Bone marrow (tissue), 2 donors: ENCODE data around the gene TMEM39A.

Source experiments
- DNase-seq, 2 donors: peaks; one replicate each; lab custom pipeline; 2025; lab: John Stamatoyannopoulos, UW

Gene TMEM39A

DNA sequence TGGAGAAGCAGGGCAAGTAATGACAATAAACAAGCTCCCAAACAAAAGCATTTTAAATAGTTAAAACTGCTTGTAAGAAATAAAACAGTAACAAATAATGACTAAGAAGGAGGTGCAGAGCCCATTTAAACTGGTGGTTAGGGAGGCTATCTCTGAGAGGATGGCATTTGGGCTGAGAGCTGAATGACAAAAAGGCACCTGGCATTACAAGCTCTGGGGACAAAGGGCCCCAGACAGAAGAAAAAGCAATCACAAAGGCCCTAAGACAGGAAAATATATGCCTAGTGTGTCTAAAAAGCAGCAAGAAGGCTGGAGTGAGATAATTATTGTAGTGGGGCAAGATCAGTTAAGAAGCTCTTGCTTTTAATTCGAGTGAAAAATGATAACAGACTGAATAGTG, 9.6 kb downstream of the TMEM39A start:
- DNase-seq, result no peak

DNA sequence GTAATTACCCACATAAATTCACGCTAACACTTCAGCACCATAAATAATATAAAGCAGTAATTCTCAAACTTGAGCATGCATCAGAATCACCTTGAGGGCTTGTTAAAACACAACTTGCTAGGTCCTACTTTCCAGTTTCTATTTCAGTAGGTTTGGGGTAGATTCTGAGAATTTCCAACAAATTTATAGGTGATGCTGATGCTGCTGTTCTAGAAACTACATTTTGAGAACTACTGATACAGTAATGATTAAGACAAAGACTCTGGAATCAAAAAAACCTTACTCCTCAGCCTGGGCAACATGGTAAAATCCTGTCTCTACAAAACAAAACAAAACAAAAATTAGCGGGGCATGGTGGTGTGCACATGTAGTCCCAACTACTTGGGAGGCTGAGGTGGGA, 18.8 kb downstream of the TMEM39A start:
- DNase-seq, result no peak

DNA sequence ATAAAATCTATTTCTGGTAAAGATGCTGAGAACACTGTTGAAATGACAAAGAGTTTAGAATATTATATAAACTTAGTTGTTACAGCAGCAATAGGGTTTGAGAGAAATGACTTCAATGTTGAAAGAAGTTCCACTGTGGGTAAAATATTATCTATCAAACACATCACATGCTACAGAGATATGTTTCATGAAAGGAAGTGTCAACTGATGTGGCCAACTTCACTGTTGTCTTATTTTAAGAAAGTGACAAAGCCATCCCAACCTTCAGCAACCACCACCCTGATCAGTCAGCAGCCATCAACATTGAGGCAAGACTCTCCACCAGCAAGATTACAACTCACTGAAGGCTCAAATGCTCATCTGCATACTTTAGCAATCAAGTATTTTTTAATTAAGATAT, 20.2 kb downstream of the TMEM39A start:
- no peak for DNase-seq

DNA sequence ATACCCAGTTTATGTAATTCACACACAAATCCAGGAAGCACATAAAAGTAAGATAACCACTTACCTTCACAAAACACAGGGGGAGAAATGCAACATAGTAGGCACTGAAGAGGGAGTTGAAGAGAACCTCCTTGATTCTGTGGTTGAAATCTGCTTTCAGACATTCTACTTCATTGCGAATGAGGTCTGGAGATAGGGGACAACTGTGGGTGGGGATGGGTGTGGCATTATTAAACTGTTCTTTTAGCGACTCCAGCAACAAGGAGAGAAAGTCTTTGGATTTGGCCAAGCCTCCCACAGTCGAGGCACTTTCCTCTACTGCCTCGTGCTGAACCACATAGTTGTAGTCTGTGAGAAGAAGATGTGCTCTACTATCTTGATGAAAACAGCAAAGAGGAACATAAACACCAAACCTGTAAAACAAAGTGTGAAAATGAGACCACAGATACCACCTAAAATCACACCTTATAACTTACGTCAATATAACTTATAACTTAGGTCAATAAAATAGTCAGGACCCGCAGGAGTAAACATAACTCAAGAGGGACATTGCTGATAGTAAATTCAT, 25.6 kb downstream of the TMEM39A start:
- no peak for DNase-seq

DNA sequence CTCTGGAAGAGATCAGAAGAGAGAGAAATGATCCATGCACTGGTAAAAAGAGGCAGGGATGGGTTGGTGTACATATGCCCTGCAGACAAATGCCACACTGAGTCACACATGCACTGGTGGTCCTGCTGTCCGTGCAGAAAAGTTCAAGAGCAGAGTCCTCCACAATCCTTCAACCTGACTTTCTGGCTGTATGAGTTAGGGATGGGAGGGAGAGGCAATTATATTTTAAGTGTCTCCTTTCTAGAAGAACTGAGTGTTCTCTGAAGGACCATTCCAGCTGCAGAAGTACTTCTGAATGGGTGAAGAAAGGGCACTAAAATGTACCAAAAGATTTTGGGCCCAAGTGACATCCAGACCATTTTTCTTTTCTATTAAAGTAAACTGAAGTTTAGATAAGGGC, 26.4 kb downstream of the TMEM39A start:
- DNase-seq, result no peak

DNA sequence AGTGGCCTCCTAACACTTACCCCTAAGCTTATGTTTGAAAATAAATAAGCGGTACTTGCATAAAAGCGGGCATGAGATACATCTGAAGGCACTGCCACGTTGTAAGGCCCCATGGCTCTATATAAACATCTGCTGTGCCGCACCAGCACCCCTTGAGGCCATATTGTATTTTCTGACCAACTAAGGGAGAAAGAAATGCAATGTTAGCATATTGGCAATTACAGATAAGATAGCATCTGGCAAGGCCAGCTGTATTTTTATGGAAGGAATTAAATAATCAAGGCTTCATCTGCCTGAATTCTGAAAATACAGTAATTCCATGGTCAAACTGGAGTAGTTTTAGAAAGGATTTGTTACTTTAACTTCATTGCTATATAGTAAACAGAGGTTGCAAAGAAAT, 28.7 kb downstream of the TMEM39A start:
- DNase-seq, result no peak

DNA sequence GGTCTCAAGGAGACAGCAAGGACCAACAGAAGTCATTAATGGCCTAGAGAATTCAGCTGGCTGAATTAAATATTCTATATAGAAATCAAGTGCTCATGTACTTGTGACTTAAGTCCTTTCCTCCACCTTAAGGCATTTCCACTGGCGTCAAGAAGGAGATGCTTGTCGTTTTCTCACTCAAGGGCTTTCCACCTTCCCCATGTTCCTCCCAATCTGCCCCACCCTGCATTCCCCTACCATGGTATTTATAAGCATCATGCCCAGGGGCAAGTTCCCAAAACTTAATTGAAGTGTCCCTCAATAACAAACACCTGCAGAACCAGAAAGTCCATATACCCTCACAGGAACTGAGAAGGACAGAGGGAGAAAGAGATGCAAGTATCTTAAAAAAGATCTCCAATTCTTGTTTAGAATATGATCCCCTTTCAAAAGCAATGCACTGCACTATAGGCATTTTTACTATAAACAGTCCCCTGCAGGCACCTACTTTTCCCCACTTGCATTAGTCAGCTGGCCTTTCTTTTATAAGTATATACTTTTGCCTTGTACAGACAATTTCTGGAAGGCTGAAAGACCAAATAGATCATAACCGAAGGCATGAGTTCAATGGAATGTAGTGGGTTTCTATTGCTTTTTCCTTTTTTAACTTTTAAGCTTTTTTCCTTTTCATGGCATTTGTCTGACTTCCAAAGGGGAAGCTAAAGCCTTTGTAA, 29.6 kb downstream of the TMEM39A start:
- DNase-seq, result no peak

DNA sequence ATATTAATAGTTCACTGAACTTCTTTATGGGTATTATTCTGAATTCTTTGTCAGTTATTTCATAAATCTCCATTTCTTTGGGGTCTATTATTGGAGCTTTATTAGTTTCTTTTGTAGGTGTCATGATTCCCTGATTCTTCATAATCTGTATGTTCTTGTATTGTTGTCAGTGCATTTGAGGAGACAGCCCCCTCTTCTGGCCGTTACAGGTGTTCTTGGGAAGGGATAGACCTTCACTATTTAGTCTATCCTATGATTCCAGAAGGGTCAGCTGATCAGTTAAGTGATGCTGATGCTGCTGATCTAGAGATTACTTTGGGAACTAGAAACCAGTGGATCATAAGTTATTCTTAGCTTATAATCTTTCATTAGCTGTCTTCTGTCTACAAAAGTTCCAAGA, 34.9 kb downstream of the TMEM39A start:
- DNase-seq, result no peak

DNA sequence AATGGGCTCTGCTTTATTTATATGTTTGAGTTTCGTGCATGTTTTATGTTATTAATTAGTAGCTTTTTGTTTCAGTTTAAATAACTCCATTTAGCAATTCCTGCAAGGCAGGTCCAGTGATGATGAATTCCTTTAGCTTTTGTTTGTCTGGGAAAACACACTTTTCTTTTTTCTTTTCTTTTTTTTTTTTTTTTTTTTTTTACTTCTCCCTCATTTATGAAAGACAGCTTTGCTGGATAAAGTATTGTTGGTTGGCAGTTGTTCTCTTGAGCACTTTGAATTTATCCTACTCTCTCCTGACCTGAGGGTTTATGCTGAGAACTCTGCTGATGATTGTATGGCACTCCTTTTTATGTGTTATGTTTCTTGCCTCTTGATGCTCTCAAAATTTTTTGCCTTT, 35.7 kb downstream of the TMEM39A start:
- DNase-seq, result no peak

DNA sequence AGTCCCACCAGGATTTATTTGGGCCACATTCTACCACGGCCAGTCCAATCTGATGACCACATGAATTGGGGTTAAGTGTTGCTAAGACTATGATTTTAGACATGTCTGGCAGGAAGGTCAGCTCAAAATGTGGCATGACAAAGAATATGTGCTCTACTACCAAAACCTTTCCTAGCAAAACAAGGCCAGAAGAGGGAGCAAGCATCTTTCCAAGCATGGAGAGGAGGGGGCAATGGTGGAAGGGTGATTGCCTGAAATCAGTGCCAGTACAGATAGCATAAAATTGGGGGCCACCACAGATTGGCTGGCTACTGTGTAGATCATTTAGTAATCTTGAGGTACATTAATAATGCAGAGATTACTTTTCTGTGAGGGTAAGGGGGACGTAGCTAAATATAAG, 43.2 kb downstream of the TMEM39A start:
- no peak for DNase-seq

DNA sequence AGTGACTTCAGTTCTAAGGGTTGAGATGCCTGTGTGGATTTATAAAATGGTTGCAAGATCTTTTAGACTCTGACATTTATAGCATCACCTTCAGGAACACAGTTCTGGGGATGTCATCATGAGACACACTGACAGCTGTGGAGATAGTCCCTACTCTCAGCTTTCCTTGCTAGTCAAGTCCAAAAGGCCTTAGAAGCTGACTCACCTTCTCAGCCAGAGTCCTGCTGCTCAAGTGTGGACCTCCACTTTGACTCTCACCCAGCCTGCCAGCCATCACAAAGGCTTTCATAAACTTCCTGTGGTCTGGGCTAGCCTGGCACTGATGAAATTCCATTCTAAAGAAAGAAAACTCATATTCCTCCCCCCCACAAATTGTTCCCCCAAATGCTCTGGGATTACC, 44.8 kb downstream of the TMEM39A start:
- no peak for DNase-seq

DNA sequence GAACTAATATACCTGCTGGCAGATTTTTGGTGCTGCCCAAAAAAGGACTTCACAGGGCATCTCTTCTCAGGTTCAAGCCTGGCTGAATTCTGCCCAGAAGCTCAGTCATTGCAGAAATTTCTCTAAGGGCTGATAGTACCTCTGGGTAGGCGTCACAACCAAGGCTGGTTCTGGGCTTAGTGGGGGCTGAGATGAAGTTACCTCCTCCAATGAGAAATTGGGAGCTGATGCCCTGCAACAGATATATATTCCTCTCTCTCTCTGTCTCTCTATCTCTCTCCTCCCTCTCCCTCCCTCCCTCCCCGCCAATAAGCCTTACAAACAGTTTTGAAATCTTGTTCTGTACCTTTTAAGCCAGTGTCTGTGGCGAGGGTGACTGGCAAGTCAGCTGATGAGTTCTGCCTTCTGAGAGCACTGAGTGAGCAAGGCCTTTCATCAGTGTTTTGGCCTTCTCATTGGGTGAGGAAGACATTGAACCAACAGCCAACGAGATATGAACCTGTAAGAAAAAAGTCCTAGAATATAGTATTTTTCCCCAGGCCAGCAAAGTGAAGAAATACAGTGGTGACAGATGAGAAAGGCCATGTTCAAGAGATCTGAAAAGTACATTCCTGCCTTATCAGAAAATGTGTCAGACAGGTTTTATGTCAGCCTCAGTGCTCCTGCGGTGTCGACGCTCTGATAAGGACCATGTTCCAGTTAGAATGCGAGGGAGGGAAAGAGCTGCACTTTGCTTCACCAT, 45.5 kb downstream of the TMEM39A start:
- DNase-seq, result no peak

DNA sequence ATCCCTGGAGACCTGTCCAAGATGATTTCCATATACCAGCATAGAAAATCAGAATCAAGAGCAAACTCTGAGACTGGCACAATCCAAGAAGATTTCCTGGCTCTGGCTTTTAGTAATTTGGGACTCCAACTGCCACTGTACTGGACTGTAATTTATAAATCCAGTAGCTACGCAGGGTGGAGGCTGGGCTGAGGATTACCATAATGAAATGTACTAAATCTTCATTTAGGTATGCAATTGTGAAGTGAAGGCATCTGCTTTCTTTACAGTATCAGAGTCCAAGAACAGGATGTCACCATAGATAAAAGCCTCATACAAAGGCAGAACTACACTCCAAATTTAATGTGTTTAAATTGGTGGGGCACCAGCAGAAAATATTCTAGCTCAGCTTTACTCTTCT, 46.5 kb downstream of the TMEM39A start:
- DNase-seq, result no peak

DNA sequence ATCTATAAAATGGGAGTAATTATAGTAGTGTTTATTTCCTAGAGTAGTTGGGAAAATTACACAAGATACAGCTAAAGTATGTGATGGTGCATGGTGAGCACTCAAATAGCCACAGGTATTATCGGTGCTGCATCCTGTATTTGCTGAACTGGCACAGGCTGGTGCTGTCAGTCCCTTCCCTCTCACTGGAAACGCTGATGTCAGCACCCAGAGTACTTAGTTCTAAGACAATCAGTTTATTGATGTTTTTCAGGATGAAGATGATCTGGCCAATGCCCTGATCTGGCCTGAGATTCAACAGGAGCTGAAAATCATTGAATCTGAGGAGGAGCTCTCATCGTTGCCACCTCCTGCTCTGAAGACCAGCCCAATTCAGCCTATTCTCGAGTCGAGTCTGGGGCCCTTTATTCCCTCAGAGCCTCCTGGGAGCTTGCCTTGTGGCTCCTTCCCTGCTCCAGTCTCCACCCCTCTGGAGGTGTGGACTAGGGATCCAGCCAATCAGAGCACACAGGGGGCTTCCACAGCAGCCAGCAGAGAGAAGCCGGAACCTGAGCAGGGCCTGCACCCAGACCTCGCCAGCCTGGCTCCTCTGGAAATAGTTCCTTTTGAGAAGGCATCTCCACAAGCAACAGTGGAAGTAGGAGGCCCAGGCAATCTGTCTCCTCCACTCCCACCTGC, 49.7 kb downstream of the TMEM39A start:
- no peak for DNase-seq

DNA sequence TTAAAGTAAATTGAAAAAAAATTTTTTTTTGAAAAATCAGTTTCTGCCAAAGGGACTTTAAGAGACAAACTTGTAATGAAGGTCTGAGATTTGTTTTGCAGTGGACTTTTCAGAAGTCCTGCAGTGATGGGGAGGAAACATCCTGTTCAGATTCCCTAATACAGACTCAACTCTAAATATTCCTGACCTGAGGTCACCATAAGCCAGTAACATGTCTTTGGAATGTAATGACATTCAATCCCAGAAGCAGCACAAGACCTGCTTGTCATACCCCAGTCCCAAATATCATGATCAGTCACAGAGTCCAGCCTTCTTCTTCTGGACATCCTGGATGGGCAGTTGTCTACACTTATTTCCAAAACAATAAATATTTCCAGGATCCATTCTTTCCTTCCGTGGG, 53.6 kb downstream of the TMEM39A start:
- DNase-seq, result no peak

DNA sequence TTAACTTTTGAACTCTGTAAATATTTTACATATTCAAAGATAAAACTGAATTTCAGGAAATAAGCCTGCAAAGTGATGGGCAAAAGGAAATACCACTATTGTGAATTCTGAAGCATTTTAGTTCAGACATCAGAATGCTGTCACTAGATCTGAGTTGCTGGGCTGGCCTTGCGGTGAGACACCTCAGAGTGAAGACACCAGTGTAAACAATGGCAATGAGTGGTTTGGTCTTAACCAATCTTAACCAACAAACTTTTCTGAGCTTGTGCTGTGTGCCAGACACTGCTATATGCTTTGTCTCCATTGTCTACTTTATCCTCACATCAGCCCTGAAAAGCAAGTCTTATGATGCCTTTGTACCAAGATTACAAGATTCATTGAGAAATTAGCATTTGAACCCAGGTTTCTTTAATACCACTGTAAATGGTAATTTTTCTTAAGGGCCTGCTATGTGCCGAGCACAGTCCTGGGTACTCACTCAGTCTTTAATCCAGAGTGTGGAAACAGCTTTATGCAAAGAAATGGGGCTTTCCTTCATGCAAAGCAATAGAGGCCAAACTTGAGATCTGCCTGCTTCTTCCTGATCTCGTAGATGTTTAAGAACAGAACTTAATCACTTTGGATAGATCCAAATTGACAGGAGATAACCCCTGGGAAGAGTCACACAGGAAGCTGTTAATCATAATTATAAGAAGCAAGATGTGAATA, 55.0 kb downstream of the TMEM39A start:
- DNase-seq, result no peak

DNA sequence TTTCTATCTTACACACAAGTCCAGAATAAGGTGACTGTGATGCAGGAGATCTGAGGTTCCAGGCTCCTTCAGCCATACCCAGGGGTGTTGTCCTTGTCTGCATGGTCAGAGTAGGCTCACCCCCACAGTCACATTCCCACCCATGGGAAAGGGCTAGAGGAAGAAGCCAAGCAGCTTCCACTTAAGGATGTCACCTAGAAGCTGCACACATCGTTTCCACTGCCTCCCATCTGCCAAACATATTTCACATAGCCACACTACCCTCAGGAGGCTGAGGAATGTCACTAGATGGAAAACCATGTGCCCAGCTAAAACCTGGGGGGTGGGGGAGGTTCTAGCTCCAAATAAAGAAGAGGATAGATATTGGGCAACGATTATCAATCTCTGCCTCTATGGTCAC, 58.1 kb downstream of the TMEM39A start:
- no peak for DNase-seq

DNA sequence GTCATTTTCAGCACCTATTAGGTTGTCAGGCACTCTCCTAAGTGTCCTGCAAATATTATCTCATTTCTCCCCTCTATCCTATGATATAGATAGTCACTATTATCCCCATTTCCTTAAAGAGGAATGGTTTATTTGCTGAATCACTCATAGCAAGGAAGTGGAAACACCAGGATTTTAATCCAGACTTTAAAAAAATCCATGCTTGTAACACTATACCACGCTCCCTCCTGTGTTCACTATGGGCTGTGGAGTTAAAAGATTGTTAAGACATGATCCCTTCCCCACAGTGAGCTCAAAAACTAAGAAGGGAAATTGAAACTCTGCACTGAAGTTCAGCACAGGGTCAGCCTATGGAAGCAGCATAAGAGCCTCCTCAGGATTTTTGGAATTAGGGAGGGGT, 60.2 kb downstream of the TMEM39A start:
- DNase-seq, result no peak

DNA sequence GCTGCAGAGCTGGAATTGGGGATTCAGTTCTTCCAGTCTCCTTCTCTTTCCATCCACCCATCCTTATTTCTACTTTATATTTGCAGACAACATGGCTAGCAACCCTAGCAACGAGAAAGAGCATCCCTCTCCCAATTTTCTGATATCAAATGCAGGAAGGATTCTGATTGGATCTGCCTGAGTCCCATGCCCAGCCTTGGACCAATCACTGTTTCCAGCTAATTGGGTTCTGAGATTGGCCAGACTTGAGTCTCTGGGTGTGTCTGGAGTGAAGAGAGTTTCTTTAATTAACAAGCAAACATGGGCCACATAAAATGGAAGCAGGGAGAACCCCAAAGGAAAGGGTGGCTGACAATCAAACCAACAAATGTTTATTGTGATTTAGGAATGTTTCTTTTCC, 60.6 kb downstream of the TMEM39A start:
- no peak for DNase-seq

DNA sequence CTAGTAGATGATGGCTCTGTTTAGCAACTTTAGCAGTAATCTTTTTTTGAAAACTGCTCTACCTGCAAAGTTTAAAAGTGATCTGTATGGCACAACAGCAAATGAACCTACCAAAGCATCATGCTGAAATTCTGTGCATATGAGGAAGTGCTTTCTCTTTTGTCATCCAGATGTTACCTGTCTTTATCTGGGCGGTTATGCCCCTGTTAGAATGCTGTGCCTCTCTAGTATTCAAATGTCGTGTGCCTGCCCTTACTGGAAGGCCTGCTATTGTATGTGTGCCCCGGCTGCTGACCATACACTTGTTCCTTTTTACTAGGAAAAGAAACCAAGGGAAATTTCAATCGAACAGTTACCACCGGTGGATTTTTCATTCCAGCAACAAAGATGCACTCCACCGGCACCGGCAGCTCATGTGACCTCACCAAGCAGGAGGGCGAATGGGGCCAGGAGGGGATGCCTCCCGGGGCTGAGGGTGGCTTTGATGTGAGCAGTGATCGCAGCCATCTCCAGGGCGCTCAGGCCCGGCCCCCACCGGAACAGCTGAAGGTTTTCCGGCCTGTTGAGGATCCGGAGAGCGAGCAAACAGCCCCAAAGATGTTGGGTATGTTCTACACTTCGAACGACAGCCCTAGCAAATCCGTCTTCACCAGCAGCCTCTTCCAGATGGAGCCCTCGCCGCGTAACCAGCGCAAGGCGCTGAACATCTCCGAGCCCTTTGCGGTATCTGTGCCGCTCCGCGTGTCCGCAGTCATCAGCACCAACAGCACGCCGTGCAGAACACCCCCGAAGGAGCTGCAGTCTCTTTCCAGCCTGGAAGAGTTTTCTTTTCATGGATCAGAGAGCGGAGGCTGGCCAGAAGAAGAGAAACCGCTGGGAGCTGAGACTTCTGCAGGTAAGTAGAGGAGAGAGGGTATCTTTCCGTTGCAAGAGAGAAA, 61.6 kb downstream of the TMEM39A start:
- no peak for DNase-seq

DNA sequence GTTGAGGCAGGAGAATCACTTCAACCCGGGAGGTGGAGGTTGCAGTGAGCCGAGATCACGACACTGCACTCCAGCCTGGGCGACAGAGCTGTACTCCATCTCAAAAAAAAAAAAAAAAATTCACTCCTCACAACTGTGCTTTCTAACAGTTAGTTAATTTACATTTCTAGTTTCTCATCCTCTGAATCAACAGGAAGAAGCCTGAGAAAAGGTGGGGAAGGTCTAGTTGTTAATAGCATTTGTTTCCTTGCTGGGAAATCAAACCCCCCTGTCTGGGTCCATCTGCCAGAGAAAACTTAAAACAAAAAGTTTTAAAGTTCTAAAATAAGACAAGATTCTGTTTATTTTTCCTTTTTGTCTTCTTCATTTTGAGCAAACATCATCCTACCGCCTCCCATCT, 62.3 kb downstream of the TMEM39A start:
- no peak for DNase-seq
